GM12878 (cell line): ENCODE results near the gene SALL4. TPM values are rescaled to one million over a fixed set of nuclear protein-coding genes. Genes with fewer than 3 reads are reported as not detected.

Source experiments
- ATAC-seq: fragments of 200-7000 bp; cut with Tn5 transposase; 3 replicates; pipeline ENCODE4 v1.9.1; 2020; ENCODE audit warnings: mild to moderate bottlenecking, moderate library complexity
- BruUV-seq: library from RNA; stranded (reverse); fragments of 400-500 nt; replicated peaks from 2 replicates; lab custom pipeline; 2021; lab: Mats Ljungman, UMichigan
- CTCF ChIA-PET: fragments of 300-600 bp; sonication (Branson Sonifier 250); formaldehyde crosslinking; extraction: SDS; loops from one replicate; lab custom pipeline; 2021; ENCODE audit warnings: inconsistent platforms; lab: Yijun Ruan, JAX
- POLR2A ChIA-PET: fragments of 350-600 bp; formaldehyde crosslinking; extraction: SDS; loops from one replicate; lab custom pipeline; 2021; ENCODE audit warnings: inconsistent platforms; lab: Charles Lee
- RAD21 ChIA-PET: fragments of 300-600 bp; sonication (Branson Sonifier 250); formaldehyde crosslinking; loops from one replicate; lab custom pipeline; 2023; ENCODE audit warnings: antibody characterized with exemption; ENCODE audit not compliant: unreplicated experiment; lab: Charles Lee
- SMC1A ChIA-PET: fragments of 300-600 bp; sonication (Branson Sonifier 250); formaldehyde crosslinking; loops from one replicate; lab custom pipeline; 2023; ENCODE audit not compliant: unreplicated experiment, uncharacterized antibody; lab: Charles Lee
- DNase-seq: peaks from one replicate; pipeline ENCODE4 v3.0.0-alpha.2; 2011; ENCODE audit warnings: low read depth, low spot score
- FAIRE-seq: peaks from 3 replicates; lab custom pipeline; 2011; peaks lifted over from hg19 to GRCh38; lab: Jason Lieb, UNC
- H2AFZ ChIP-seq: 2 replicates; pipeline ENCODE4 v1.6.0; 2011; ENCODE audit warnings: low read depth, low read length, control low read depth; ENCODE audit not compliant: control insufficient read depth
- H3K27ac ChIP-seq: 2 replicates; pipeline ENCODE4 v1.5.1; 2011; ENCODE audit warnings: control low read depth; ENCODE audit not compliant: control insufficient read depth, insufficient read depth
- H3K27me3 ChIP-seq, 2 experiments: replicated peaks in 1 of 2; 2 replicates each; pipeline versions ENCODE4 v1.6.0 to v1.6.1; 2011; ENCODE audit warnings: low read length in 1 of 2; ENCODE audit not compliant: control insufficient read depth in 2 of 2, insufficient read depth in 2 of 2
- H3K36me3 ChIP-seq, 2 experiments: 2 replicates each; pipeline ENCODE4 v1.5.1; 2011; ENCODE audit warnings: low read length in 1 of 2; ENCODE audit not compliant: control insufficient read depth in 2 of 2, insufficient read depth in 2 of 2
- H3K4me1 ChIP-seq: 2 replicates; pipeline ENCODE4 v1.6.1; 2011; ENCODE audit warnings: mild to moderate bottlenecking, low read length, moderate library complexity, mixed read lengths; ENCODE audit not compliant: control insufficient read depth, insufficient read depth
- H3K4me2 ChIP-seq: 2 replicates; pipeline ENCODE4 v1.6.0; 2011; ENCODE audit warnings: control low read depth; ENCODE audit not compliant: control insufficient read depth, insufficient read depth
- H3K4me3 ChIP-seq: fragments of 200-600 bp; sonication (generic); 2 replicates; pipeline ENCODE4 v1.5.1; 2016
- H3K79me2 ChIP-seq: 2 replicates; pipeline ENCODE4 v1.6.0; 2011; ENCODE audit warnings: low read length; ENCODE audit not compliant: control insufficient read depth, insufficient read depth
- H3K9ac ChIP-seq: 2 replicates; pipeline ENCODE4 v1.8.0; 2011; ENCODE audit warnings: low read length, control low read depth, mixed read lengths; ENCODE audit not compliant: control insufficient read depth, insufficient read depth
- H3K9me3 ChIP-seq: replicated peaks from 3 replicates; pipeline ENCODE4 v1.5.1; 2011; ENCODE audit warnings: mild to moderate bottlenecking, low read length; ENCODE audit not compliant: control insufficient read depth, insufficient read depth
- H4K20me1 ChIP-seq: 2 replicates; pipeline ENCODE4 v1.6.0; 2011; ENCODE audit not compliant: control insufficient read depth, insufficient read depth
- CBFB ChIP-seq: IDR thresholded peaks from 2 replicates; pipeline ENCODE4 v1.6.1; 2016; ENCODE audit warnings: antibody characterized with exemption, low read depth
- CREM ChIP-seq: IDR thresholded peaks from 2 replicates; pipeline ENCODE4 v1.6.1; 2014; ENCODE audit warnings: antibody characterized with exemption, low read depth
- FOXK2 ChIP-seq: fragments of 450-650 bp; IDR thresholded peaks from 2 replicates; pipeline ENCODE4 v1.6.1; 2017; ENCODE audit warnings: mild to moderate bottlenecking, moderate library complexity
- HDAC2 ChIP-seq: fragments of 200-600 bp; sonication (generic); IDR thresholded peaks from 2 replicates; pipeline ENCODE4 v1.6.1; 2017
- IRF4 ChIP-seq: IDR thresholded peaks from 2 replicates; pipeline ENCODE4 v1.6.1; 2011; ENCODE audit warnings: low read depth, low read length
- IRF5 ChIP-seq: fragments of 450-650 bp; IDR thresholded peaks from 2 replicates; pipeline ENCODE4 v1.6.1; 2017; ENCODE audit warnings: borderline replicate concordance
- RBBP5 ChIP-seq: fragments of 200-600 bp; sonication (generic); conservative IDR thresholded peaks from 2 replicates; pipeline ENCODE4 v1.6.1; 2016
- TARDBP ChIP-seq: IDR thresholded peaks from 2 replicates; pipeline ENCODE4 v1.6.1; 2016; ENCODE audit warnings: borderline replicate concordance
- YY1 ChIP-seq: IDR thresholded peaks from 2 replicates; pipeline ENCODE4 v1.6.1; 2011; ENCODE audit warnings: low read depth, mild to moderate bottlenecking, low read length
- WGBS: methylation state at CpG from one replicate; pipeline ENCODE4 v1.1.6; 2016; ENCODE audit warnings: low lambda C conversion rate; ENCODE audit not compliant: insufficient replicate concordance, insufficient coverage; ENCODE audit errors: missing lambda C conversion rate; 5-methylcytosine and 5-hydroxymethylcytosine counted together
- in situ Hi-C: fragments of 300-500 bp; cut with MboI; formaldehyde crosslinking; loops from 9 replicates; pipeline ENCODE4 v1.14.3; 2018; ENCODE audit warnings: mixed read lengths
- intact Hi-C: fragments of 100-400 bp; cut with micrococcal nuclease; formaldehyde crosslinking; loops from one replicate; pipeline ENCODE4 v1.14.2; 2022; ENCODE audit not compliant: unreplicated experiment
- polyA plus RNA-seq, 11 experiments: library from polyadenylated mRNA; depleted of rRNA in 4 of 11; unstranded in 6 of 11; stranded (reverse) in 5 of 11; fragments of >200 nt; fragmentation: Nextera tagmentation in 4 of 11; fragmentation: Illumina TruSeq in 1 of 11; extraction: Ambion mirVana in 4 of 11; extraction: Trizol in 1 of 11; gene quantifications; 1 replicate in 1 of 11; 2 replicates in 10 of 11; pipeline versions ENCODE4 v1.2.1 to v1.2.3, GENCODE V29; 2011 to 2016; ENCODE audit warnings: inconsistent platforms in 2 of 11, missing spikeins in 2 of 11, low read depth in 1 of 11
- total RNA-seq, 4 experiments: library from RNA; depleted of rRNA in 3 of 4; stranded (reverse); fragments of >200 nt in 3 of 4; fragmentation: Illumina TruSeq in 1 of 4; extraction: Trizol in 1 of 4; gene quantifications; 2 replicates each; pipeline versions ENCODE4 v1.2.1 to v1.2.3, GENCODE V29; 2013 to 2021

The SALL4 gene
- total and polyA plus RNA-seq, 10 of the 15 experiments (the other 5 are each of a cell fraction or from before 2014, with no cell fraction given) = 0.08 to 1.1 (median 0.23) TPM; not detected in 7

GRCh38 chr20:51734876-51735720, 67.2 kb downstream of the SALL4 start:
- Histone ChIP-seq H3K27ac (no peak overlapping the region), H3K27me3 (no peaks in the 10 kb centered on the region), H4K20me1 (no peaks in the 10 kb centered on the region), H3K9ac (no peak overlapping the region), H3K36me3 (no peaks in the 10 kb centered on the region), H3K4me3 (no peak overlapping the region), H3K9me3 (no peaks in the 10 kb centered on the region), H2AFZ (no peak overlapping the region), H3K4me1 (no peaks in the 10 kb centered on the region), H3K4me2 (no peak overlapping the region), H3K79me2 (no peaks in the 10 kb centered on the region)
- intact Hi-C loops (no loop called here), in situ Hi-C loops (no loop called here)
- SMC1A ChIA-PET = no interaction called here
- RAD21 ChIA-PET = no interaction called here
- POLR2A ChIA-PET = no interaction called here
- no peak for DNase-seq
- ATAC-seq = no peak
- CTCF ChIA-PET = no interaction called here
- BruUV-seq = no TSS peak
- no peak for FAIRE-seq
- WGBS = 38% methylated on average over 13 of the region's 13 CpGs
- TF ChIP-seq IRF5 = no peak
- TF ChIP-seq HDAC2 = no peak
- TF ChIP-seq RBBP5 = no peak
- TF ChIP-seq FOXK2 = no peak
- TF ChIP-seq TARDBP = no peak
- TF ChIP-seq CREM = no peak
- TF ChIP-seq CBFB = no peak
- no peak for TF ChIP-seq YY1
- no peak for TF ChIP-seq IRF4
- TF ChIP-seq, all 136 proteins: peak for 0
